Measurements from ENCODE around the gene UMODL1.
"Not testable (repeated sequence)": the region's sequence is repeated elsewhere in the genome, so short reads cannot be mapped to it uniquely, and the experiment has no call there.

UMODL1 gene

GRCh38 chr21:42068592-42068991 lies 2.5 kb upstream of the UMODL1 start:
- H3K4me3 ChIP-seq (replicated peaks in 1 of 2; ENCODE audit: low read depth in 2 of 2, low read length in 2 of 2), result no peak overlapping the region
- no peak for DNase-seq (ENCODE audit: low read depth in 2 of 2)
- no peak for TF ChIP-seq CTCF (IDR thresholded peaks at IDR 0.05; ENCODE audit: low read depth, low read length)

GRCh38 chr21:42069327-42069726 lies 1.8 kb upstream of the UMODL1 start:
- H3K4me3 ChIP-seq (replicated peaks in 1 of 2; ENCODE audit: low read depth in 2 of 2, low read length in 2 of 2), result no peak overlapping the region
- no peak for DNase-seq (ENCODE audit: low read depth in 2 of 2)
- TF ChIP-seq CTCF (IDR thresholded peaks at IDR 0.05; ENCODE audit: low read depth, low read length), result no peak

GRCh38 chr21:42069843-42070242 lies 1.3 kb upstream of the UMODL1 start:
- no peak for DNase-seq (ENCODE audit: low read depth in 2 of 2)
- TF ChIP-seq CTCF (IDR thresholded peaks at IDR 0.05; ENCODE audit: low read depth, low read length), result no peak
- no peak overlapping the region for H3K4me3 ChIP-seq (replicated peaks in 1 of 2; ENCODE audit: low read depth in 2 of 2, low read length in 2 of 2)

GRCh38 chr21:42073145-42074099 lies 2.3 kb downstream of the UMODL1 start:
- DNase-seq (ENCODE audit: low read depth in 2 of 2), result no peak
- TF ChIP-seq CTCF (IDR thresholded peaks at IDR 0.05; ENCODE audit: low read depth, low read length), result no peak
- no peak overlapping the region for H3K4me3 ChIP-seq (replicated peaks in 1 of 2; ENCODE audit: low read depth in 2 of 2, low read length in 2 of 2)

GRCh38 chr21:42075686-42076471 lies 4.8 kb downstream of the UMODL1 start:
- DNase-seq (ENCODE audit: low read depth in 2 of 2), result no peak
- TF ChIP-seq CTCF (IDR thresholded peaks at IDR 0.05; ENCODE audit: low read depth, low read length), result no peak
- no peak overlapping the region for H3K4me3 ChIP-seq (replicated peaks in 1 of 2; ENCODE audit: low read depth in 2 of 2, low read length in 2 of 2)

GRCh38 chr21:42077685-42078238 lies 6.6 kb downstream of the UMODL1 start:
- DNase-seq (ENCODE audit: low read depth in 2 of 2); H3K4me3 ChIP-seq (replicated peaks in 1 of 2; ENCODE audit: low read depth in 2 of 2, low read length in 2 of 2): not testable (repeated sequence)

- DNase-seq (ENCODE audit: low read depth in 2 of 2); H3K4me3 ChIP-seq (replicated peaks in 1 of 2; ENCODE audit: low read depth in 2 of 2, low read length in 2 of 2): not testable (repeated sequence)
Observed at GRCh38 chr21:42078247-42079007, 7.3 kb downstream of the UMODL1 start.
